Left forelimb (tissue), 1 donor: ENCODE data around the gene SPRED1.
A peak's percentile ranks its signal among the peaks of the same experiment; 100 is the strongest.

Experiments used
- DNase-seq: peaks from one replicate; pipeline ENCODE4 v3.0.0-alpha.2; 2018; ENCODE audit warnings: low spot score

Gene SPRED1

GRCh38 chr15:38354315-38354929 lies 101.8 kb downstream of the SPRED1 start:
- no peak for DNase-seq

- no peak for DNase-seq
Observed at GRCh38 chr15:38362355-38362754, 109.7 kb downstream of the SPRED1 start.

GRCh38 chr15:38367476-38367875 lies 114.8 kb downstream of the SPRED1 start:
- no peak for DNase-seq

- DNase-seq: no peak
Observed at GRCh38 chr15:38369936-38370478, 117.4 kb downstream of the SPRED1 start.

- DNase-seq: no peak
Observed at GRCh38 chr15:38373016-38373415, 120.4 kb downstream of the SPRED1 start.

- DNase-seq: no peak
Observed at GRCh38 chr15:38374029-38374428, 121.4 kb downstream of the SPRED1 start.

GRCh38 chr15:38374556-38374955 lies 121.9 kb downstream of the SPRED1 start:
- DNase-seq: no peak

- no peak for DNase-seq
Observed at GRCh38 chr15:38376081-38376480, 123.4 kb downstream of the SPRED1 start.

GRCh38 chr15:38377636-38378035 lies 125.0 kb downstream of the SPRED1 start:
- no peak for DNase-seq

- DNase-seq: peak; percentile 76
Observed at GRCh38 chr15:38378161-38378560, 125.5 kb downstream of the SPRED1 start.

- no peak for DNase-seq
Observed at GRCh38 chr15:38389924-38390542, 137.4 kb downstream of the SPRED1 start.

- DNase-seq: no peak
Observed at GRCh38 chr15:38391191-38391590, 138.6 kb downstream of the SPRED1 start.

GRCh38 chr15:38398134-38398533 lies 145.5 kb downstream of the SPRED1 start:
- DNase-seq: no peak

GRCh38 chr15:38401106-38401505 lies 148.5 kb downstream of the SPRED1 start:
- no peak for DNase-seq

- DNase-seq: no peak
Observed at GRCh38 chr15:38401701-38402100, 149.1 kb downstream of the SPRED1 start.

GRCh38 chr15:38406436-38406835 lies 153.8 kb downstream of the SPRED1 start:
- no peak for DNase-seq
